IMR-90 (cell line): ENCODE data around the gene ACADM. TPM values are rescaled to one million over a fixed set of nuclear protein-coding genes. Genes with fewer than 3 reads are reported as not detected.

Source experiments
- ATAC-seq: fragments of 200-7000 bp; cut with Tn5 transposase; 2 replicates; pipeline ENCODE4 v1.9.1; 2020; ENCODE audit warnings: low read depth, mild to moderate bottlenecking, moderate library complexity
- BruUV-seq: library from RNA; stranded (reverse); fragments of 400-500 nt; replicated peaks from 2 replicates; lab custom pipeline; 2021; lab: Mats Ljungman, UMichigan
- CTCF ChIA-PET: fragments of 300-600 bp; formaldehyde crosslinking; extraction: SDS; loops from one replicate; lab custom pipeline; 2021; ENCODE audit warnings: antibody characterized with exemption; lab: Yijun Ruan, JAX
- POLR2A ChIA-PET: fragments of 300-600 bp; sonication (Branson Sonifier 250); formaldehyde crosslinking; loops from one replicate; lab custom pipeline; 2022; ENCODE audit warnings: antibody characterized with exemption; ENCODE audit not compliant: unreplicated experiment; lab: Charles Lee
- DNase-seq: peaks from one replicate; pipeline ENCODE4 v3.0.0; 2013
- H2AFZ ChIP-seq: replicated peaks from 2 replicates; pipeline ENCODE3; 2013; ENCODE audit warnings: low read length, mild to moderate bottlenecking; ENCODE audit not compliant: poor library complexity
- H2AK5ac ChIP-seq: 2 replicates; pipeline ENCODE4 v1.6.1; 2013; ENCODE audit warnings: low read depth, low read length, inconsistent platforms
- H2AK9ac ChIP-seq: replicated peaks from 2 replicates; pipeline ENCODE3; 2013; ENCODE audit warnings: mild to moderate bottlenecking, low read depth, low read length, moderate library complexity; ENCODE audit not compliant: poor library complexity
- H2BK120ac ChIP-seq: 2 replicates; pipeline ENCODE4 v1.6.1; 2013; ENCODE audit warnings: low read depth, low read length, inconsistent platforms
- H2BK15ac ChIP-seq: 3 replicates; pipeline ENCODE4 v1.6.1; 2013; ENCODE audit warnings: low read depth, low read length, inconsistent platforms
- H2BK20ac ChIP-seq: 2 replicates; pipeline ENCODE4 v1.6.1; 2013; ENCODE audit warnings: low read depth, mild to moderate bottlenecking, inconsistent platforms, low read length, moderate library complexity
- H2BK5ac ChIP-seq: 2 replicates; pipeline ENCODE4 v1.6.1; 2013; ENCODE audit warnings: mild to moderate bottlenecking, low read depth, low read length, inconsistent platforms; ENCODE audit not compliant: poor library complexity, severe bottlenecking
- H3K14ac ChIP-seq: replicated peaks from 2 replicates; pipeline ENCODE4 v1.6.1; 2013; ENCODE audit warnings: low read depth, low read length, inconsistent platforms
- H3K18ac ChIP-seq: 2 replicates; pipeline ENCODE4 v1.6.1; 2013; ENCODE audit warnings: low read depth, low read length, control low read depth
- H3K23ac ChIP-seq: 2 replicates; pipeline ENCODE4 v1.6.1; 2013; ENCODE audit warnings: low read depth, low read length, inconsistent platforms
- H3K27ac ChIP-seq: 2 replicates; pipeline ENCODE4 v1.5.1; 2013; ENCODE audit warnings: mild to moderate bottlenecking, control low read depth, low read length; ENCODE audit not compliant: insufficient read depth
- H3K27me3 ChIP-seq: 2 replicates; pipeline ENCODE4 v1.6.1; 2013; ENCODE audit warnings: low read length; ENCODE audit not compliant: control insufficient read depth, insufficient read depth
- H3K36me3 ChIP-seq: 2 replicates; pipeline ENCODE4 v1.6.1; 2013; ENCODE audit warnings: low read length, mixed read lengths; ENCODE audit not compliant: control insufficient read depth, insufficient read depth
- H3K4ac ChIP-seq: 2 replicates; pipeline ENCODE4 v1.6.1; 2013; ENCODE audit warnings: low read depth, low read length, inconsistent platforms
- H3K4me1 ChIP-seq: 2 replicates; pipeline ENCODE4 v1.6.1; 2013; ENCODE audit warnings: low read length, mixed read lengths; ENCODE audit not compliant: control insufficient read depth, insufficient read depth
- H3K4me2 ChIP-seq: 2 replicates; pipeline ENCODE4 v1.6.1; 2013; ENCODE audit warnings: low read depth, mild to moderate bottlenecking, control low read depth, low read length, moderate library complexity
- H3K4me3 ChIP-seq: 2 replicates; pipeline ENCODE4 v1.5.1; 2013; ENCODE audit warnings: low read depth, mild to moderate bottlenecking, control low read depth, low read length, moderate library complexity; ENCODE audit not compliant: insufficient read depth
- H3K56ac ChIP-seq: 2 replicates; pipeline ENCODE4 v1.6.1; 2013; ENCODE audit warnings: low read length, inconsistent platforms; ENCODE audit not compliant: insufficient read depth; ENCODE audit errors: extremely low read depth
- H3K79me1 ChIP-seq, 2 experiments: 2 replicates each; pipeline ENCODE4 v1.6.1; 2013; ENCODE audit warnings: low read length in 2 of 2, inconsistent platforms in 1 of 2, low read depth in 1 of 2
- H3K9ac ChIP-seq: 2 replicates; pipeline ENCODE4 v1.6.1; 2013; ENCODE audit warnings: low read depth, low read length, control low read depth
- H3K9me1 ChIP-seq: 2 replicates; pipeline ENCODE4 v1.6.1; 2013; ENCODE audit warnings: low read length, inconsistent platforms; ENCODE audit not compliant: insufficient read depth
- H3K9me3 ChIP-seq: 2 replicates; pipeline ENCODE4 v1.6.1; 2013; ENCODE audit warnings: low read length; ENCODE audit not compliant: control insufficient read depth, insufficient read depth
- H4K20me1 ChIP-seq: 2 replicates; pipeline ENCODE4 v1.6.1; 2013; ENCODE audit warnings: low read length, inconsistent platforms; ENCODE audit not compliant: insufficient read depth
- H4K5ac ChIP-seq: 2 replicates; pipeline ENCODE4 v1.6.1; 2013; ENCODE audit warnings: mild to moderate bottlenecking, low read depth, low read length, control low read depth
- H4K8ac ChIP-seq, 2 experiments: 2 replicates each; pipeline ENCODE4 v1.6.1; 2013; ENCODE audit warnings: low read depth in 2 of 2, low read length in 2 of 2, control low read depth in 1 of 2, inconsistent platforms in 1 of 2
- H4K91ac ChIP-seq: 2 replicates; pipeline ENCODE4 v1.6.1; 2013; ENCODE audit warnings: low read depth, low read length, inconsistent platforms; ENCODE audit not compliant: insufficient read depth
- BHLHE40 ChIP-seq: fragments of 150-350 bp; IDR thresholded peaks from 2 replicates; pipeline ENCODE4 v1.6.1; 2016; ENCODE audit warnings: mild to moderate bottlenecking, low read depth, low read length
- CEBPB ChIP-seq: IDR thresholded peaks from 2 replicates; pipeline ENCODE4 v1.6.1; 2012; ENCODE audit warnings: low read depth, low read length, improper control_type of control experiment
- CHD1 ChIP-seq: IDR thresholded peaks from 2 replicates; pipeline ENCODE4 v1.6.1; 2012; ENCODE audit warnings: low read depth, low read length, improper control_type of control experiment
- CTCF ChIP-seq: conservative IDR thresholded peaks from 2 replicates; pipeline ENCODE4 v1.5.1; 2012; ENCODE audit warnings: mild to moderate bottlenecking, low read depth, low read length, improper control_type of control experiment
- ELK1 ChIP-seq: fragments of 150-350 bp; IDR thresholded peaks from 2 replicates; pipeline ENCODE4 v1.6.1; 2016; ENCODE audit warnings: low read depth, mild to moderate bottlenecking, low read length, moderate library complexity, borderline replicate concordance
- FOS ChIP-seq: fragments of 150-350 bp; IDR thresholded peaks from 2 replicates; pipeline ENCODE4 v1.6.1; 2016; ENCODE audit warnings: low read depth, low read length
- MAFK ChIP-seq: IDR thresholded peaks from 2 replicates; pipeline ENCODE4 v1.6.1; 2012; ENCODE audit warnings: low read depth, low read length, improper control_type of control experiment
- MAZ ChIP-seq: IDR thresholded peaks from 2 replicates; pipeline ENCODE4 v1.6.1; 2012; ENCODE audit warnings: low read depth, mild to moderate bottlenecking, low read length, improper control_type of control experiment, moderate library complexity, borderline replicate concordance
- MXI1 ChIP-seq: IDR thresholded peaks from 2 replicates; pipeline ENCODE4 v1.6.1; 2012; ENCODE audit warnings: low read depth, mild to moderate bottlenecking, low read length, moderate library complexity, borderline replicate concordance
- NFE2L2 ChIP-seq: fragments of 150-350 bp; IDR thresholded peaks from 2 replicates; pipeline ENCODE4 v1.6.1; 2016; ENCODE audit warnings: low read depth, mild to moderate bottlenecking, low read length
- POLR2A ChIP-seq: IDR thresholded peaks from 2 replicates; pipeline ENCODE4 v1.6.1; 2012; ENCODE audit warnings: mild to moderate bottlenecking, low read depth, low read length
- RAD21 ChIP-seq: IDR thresholded peaks from 2 replicates; pipeline ENCODE4 v1.6.1; 2012; ENCODE audit warnings: low read length, improper control_type of control experiment
- RCOR1 ChIP-seq: IDR thresholded peaks from 2 replicates; pipeline ENCODE4 v1.6.1; 2012; ENCODE audit warnings: mild to moderate bottlenecking, low read length, improper control_type of control experiment; ENCODE audit not compliant: insufficient replicate concordance
- RFX5 ChIP-seq: IDR thresholded peaks from 2 replicates; pipeline ENCODE4 v1.8.0; 2012; ENCODE audit warnings: low read depth, mild to moderate bottlenecking, low read length, moderate library complexity
- SMC3 ChIP-seq: fragments of 150-350 bp; IDR thresholded peaks from 2 replicates; pipeline ENCODE4 v1.6.1; 2016; ENCODE audit warnings: low read depth, mild to moderate bottlenecking, antibody characterized with exemption, low read length, moderate library complexity
- USF2 ChIP-seq: fragments of 150-350 bp; IDR thresholded peaks from 2 replicates; pipeline ENCODE4 v1.6.1; 2017; ENCODE audit warnings: mild to moderate bottlenecking, antibody characterized with exemption, low read length, low read depth
- WGBS, 2 experiments: methylation state at CpG; one replicate each; pipeline versions ENCODE4 v1.1.5 to v1.1.7; 2013; ENCODE audit warnings: missing lambda C conversion rate in 2 of 2; ENCODE audit not compliant: insufficient read length in 1 of 2; ENCODE audit errors: extremely low coverage in 2 of 2; 5-methylcytosine and 5-hydroxymethylcytosine counted together
- dilution Hi-C: fragments of 300-500 bp; cut with HindIII; formaldehyde crosslinking; loops from one replicate; pipeline ENCODE4 v1.14.3; 2018; ENCODE audit warnings: low sequenced_read_pairs; ENCODE audit not compliant: unreplicated experiment
- in situ Hi-C: fragments of 300-500 bp; cut with MboI; formaldehyde crosslinking; loops from 3 replicates; pipeline ENCODE4 v1.14.3; 2019; ENCODE audit warnings: low sequenced_read_pairs, inconsistent platforms, mixed read lengths
- intact Hi-C: fragments of 100-400 bp; cut with micrococcal nuclease; formaldehyde crosslinking; loops from 2 replicates; pipeline ENCODE4 v1.10.0; 2022
- polyA plus RNA-seq, 3 experiments: library from polyadenylated mRNA; depleted of rRNA; stranded (reverse); fragments of >200 nt; gene quantifications; 2 replicates each; pipeline ENCODE4 v1.2.3, GENCODE V29; 2012; ENCODE audit warnings: low replicate concordance in 1 of 3
- total RNA-seq: library from RNA; depleted of rRNA; stranded (reverse); fragments of >200 nt; gene quantifications from 2 replicates; pipeline ENCODE4 v1.2.3, GENCODE V29; 2012

ACADM gene
- total and polyA plus RNA-seq, 2 of the 4 experiments (the other 2 are of a cell fraction) = 8.6 to 18.5 TPM

GRCh38 chr1:75745276-75745675, 20.8 kb downstream of the ACADM start:
- Histone ChIP-seq H3K4ac (no peak overlapping the region), H3K9me3 (no peaks in the 10 kb centered on the region), H3K9me1 (0 out of 2 replicates have a peak, but pooled peaks cover 7% of the 10 kb centered on the region), H3K4me2 (no peak overlapping the region), H4K91ac (no peak overlapping the region), H2AK5ac (no peak overlapping the region), H3K79me1 (peaks cover 0 to 3% of the 10 kb centered on the region in 2 experiments; a peak in 1 of 4 replicates), H2BK20ac (no peak overlapping the region), H3K27me3 (no peaks in the 10 kb centered on the region), H3K4me1 (no peaks in the 10 kb centered on the region), H2AK9ac (no peak overlapping the region), H2BK15ac (no peak overlapping the region), H3K27ac (no peak overlapping the region), H3K36me3 (peaks cover 19% of the 10 kb centered on the region), H3K56ac (no peak overlapping the region), H3K14ac (no peak overlapping the region), H3K4me3 (no peak overlapping the region), H4K20me1 (no peaks in the 10 kb centered on the region), H4K8ac (no peak overlapping the region), H2AFZ (no peak overlapping the region), H2BK5ac (no peak overlapping the region), H4K5ac (no peak overlapping the region), H3K23ac (no peak overlapping the region), H3K9ac (no peak overlapping the region), H3K18ac (no peak overlapping the region), H2BK120ac (no peak overlapping the region)
- no CpG with 5 or more reads among the region's 4 CpGs for WGBS, 2 experiments
- intact Hi-C loops (no loop called here), in situ Hi-C loops (no loop called here), dilution Hi-C loops (no loop called here)
- ChIA-PET POLR2A (no interaction called here), CTCF (interaction anchor here (1.4 kb wide), 1 partner anchor 12 kb away, joined by 3 read pairs; no protein-coding TSS in a partner anchor)
- ATAC-seq (no peak), DNase-seq (no peak)
- no TSS peak for BruUV-seq
- no peak for TF ChIP-seq RFX5
- no peak for TF ChIP-seq BHLHE40
- TF ChIP-seq ELK1 = no peak
- no peak for TF ChIP-seq CEBPB
- no peak for TF ChIP-seq FOS
- no peak for TF ChIP-seq MAZ
- no peak for TF ChIP-seq USF2
- TF ChIP-seq MAFK = no peak
- no peak for TF ChIP-seq NFE2L2
- no peak for TF ChIP-seq POLR2A
- no peak for TF ChIP-seq RCOR1
- TF ChIP-seq MXI1 = no peak
- no peak for TF ChIP-seq SMC3
- no peak for TF ChIP-seq RAD21
- TF ChIP-seq CHD1 = no peak
- TF ChIP-seq CTCF = no peak
